GM12872 (cell line): ENCODE measurements around the gene TBX2.

Experiments
- TF ChIP-seq, protein P1 (sequence below): IDR thresholded peaks from 3 replicates; pipeline ENCODE4 v1.5.1; 2011; ENCODE audit warnings: low read depth, mild to moderate bottlenecking, low read length, moderate library complexity; ENCODE audit not compliant: insufficient read depth

TBX2 gene

DNA sequence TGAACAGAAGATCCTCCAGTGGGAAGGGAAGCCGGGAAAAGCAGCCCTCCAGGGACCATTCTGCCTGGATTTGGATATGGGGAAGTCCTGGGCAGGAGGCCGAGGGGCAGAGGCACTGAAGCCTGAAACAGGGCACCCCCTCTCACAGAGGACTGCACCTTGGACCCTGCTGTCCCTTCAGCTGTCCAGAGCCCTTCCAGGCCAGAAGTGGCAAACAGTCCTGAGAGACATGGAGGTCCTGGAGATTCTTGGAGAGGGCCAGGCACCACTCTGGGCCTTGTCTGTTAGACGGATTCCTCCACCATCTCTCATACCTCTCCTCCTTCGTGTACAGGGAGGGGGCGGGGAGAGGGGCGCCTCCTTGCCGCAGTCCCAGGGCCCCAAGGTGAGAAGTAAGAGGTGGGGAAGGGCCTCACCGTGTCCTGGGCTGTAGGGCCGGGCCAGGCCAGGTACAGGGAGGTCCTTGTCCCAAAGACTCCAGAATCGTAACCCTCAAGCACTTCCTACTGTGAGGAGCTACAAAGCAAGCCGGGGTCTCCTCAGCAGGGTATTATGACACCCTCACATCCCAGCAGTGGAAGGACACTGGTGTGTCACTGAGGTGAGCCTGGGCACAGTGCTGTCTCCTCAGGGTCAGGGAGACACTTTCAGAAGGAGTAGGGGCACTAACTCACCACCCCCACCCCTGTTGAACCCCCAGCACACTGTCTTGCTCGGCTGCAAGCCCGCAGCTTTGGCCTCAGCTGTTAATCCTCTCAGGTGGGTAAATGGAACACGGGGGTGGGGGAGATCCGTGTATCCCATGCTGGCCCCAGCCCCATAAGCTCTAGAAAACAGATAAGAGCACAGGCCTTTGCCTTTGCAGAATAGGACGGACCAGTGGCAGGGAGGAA, 16.6 kb upstream of the TBX2 start:
- TF ChIP-seq, protein P1, sequence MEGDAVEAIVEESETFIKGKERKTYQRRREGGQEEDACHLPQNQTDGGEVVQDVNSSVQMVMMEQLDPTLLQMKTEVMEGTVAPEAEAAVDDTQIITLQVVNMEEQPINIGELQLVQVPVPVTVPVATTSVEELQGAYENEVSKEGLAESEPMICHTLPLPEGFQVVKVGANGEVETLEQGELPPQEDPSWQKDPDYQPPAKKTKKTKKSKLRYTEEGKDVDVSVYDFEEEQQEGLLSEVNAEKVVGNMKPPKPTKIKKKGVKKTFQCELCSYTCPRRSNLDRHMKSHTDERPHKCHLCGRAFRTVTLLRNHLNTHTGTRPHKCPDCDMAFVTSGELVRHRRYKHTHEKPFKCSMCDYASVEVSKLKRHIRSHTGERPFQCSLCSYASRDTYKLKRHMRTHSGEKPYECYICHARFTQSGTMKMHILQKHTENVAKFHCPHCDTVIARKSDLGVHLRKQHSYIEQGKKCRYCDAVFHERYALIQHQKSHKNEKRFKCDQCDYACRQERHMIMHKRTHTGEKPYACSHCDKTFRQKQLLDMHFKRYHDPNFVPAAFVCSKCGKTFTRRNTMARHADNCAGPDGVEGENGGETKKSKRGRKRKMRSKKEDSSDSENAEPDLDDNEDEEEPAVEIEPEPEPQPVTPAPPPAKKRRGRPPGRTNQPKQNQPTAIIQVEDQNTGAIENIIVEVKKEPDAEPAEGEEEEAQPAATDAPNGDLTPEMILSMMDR: no peak

- TF ChIP-seq, protein P1: no peak
These were observed 15.9 kb upstream of the TBX2 start for GRCh38 chr17:61383689-61384201.

DNA sequence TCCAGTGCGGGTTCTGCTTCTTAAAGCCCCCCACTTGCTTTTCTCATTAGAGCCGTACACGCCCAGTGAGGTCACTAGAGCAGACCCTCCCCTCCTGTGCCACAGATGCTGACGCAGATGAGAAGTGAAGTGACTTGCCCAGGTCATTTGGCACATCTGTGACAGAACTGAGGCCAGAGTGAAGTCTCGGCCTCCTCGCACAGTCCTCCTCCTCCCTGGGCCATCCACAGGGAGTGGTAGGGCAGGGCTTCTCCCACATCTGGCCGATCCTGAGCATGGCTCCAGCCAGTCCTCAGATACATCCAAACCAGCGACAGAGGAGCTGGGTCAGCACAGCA, 15.3 kb upstream of the TBX2 start:
- TF ChIP-seq, protein P1: no peak

GRCh38 chr17:61384692-61385576, 14.7 kb upstream of the TBX2 start:
- TF ChIP-seq, protein P1: no peak

DNA sequence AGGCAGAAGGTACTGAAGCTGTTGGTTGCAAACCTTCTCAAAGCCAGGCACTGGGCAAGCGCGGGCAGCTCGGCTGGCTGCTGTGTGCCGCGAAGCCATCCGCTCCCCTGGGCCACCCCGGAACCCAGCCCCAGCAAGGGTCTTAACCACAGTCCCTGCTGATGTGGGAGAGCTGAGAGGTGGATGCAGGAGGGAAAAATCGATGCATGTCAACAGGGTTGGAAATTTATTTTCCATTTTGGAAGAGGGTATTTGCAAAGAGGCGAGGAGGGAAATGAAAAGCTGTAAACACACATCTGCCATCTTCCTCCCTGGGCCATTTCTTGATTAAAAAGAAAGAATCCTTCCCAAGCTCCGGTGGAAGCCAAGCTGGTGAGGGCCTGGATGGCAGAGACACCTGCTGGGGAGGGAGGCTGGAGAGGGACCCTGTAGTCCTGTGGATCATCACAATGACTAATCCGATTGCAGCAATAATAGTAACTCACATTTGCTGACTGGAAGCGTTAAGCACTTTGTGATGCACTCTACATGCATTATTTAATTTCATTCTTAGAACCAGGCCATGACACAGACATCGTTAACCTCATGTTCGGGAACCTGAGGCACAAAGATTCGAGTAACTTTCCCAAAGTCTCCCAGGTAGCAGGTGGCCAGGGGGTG, 13.9 kb upstream of the TBX2 start:
- TF ChIP-seq, protein P1: no peak

- TF ChIP-seq, protein P1: no peak
These were observed 13.4 kb upstream of the TBX2 start for GRCh38 chr17:61386251-61386650.

GRCh38 chr17:61387011-61387410, 12.6 kb upstream of the TBX2 start:
- TF ChIP-seq, protein P1: no peak
